Endometrium (tissue), 2 donors: Measurements from ENCODE around the gene ZNF264.
"Not testable (repeated sequence)": the region's sequence is repeated elsewhere in the genome, so short reads cannot be mapped to it uniquely, and the experiment has no call there.

Experiments
- FAIRE-seq: peaks from 2 replicates; lab custom pipeline; 2012; peaks lifted over from hg19 to GRCh38; lab: Jason Lieb, UNC
- donor health status: control.
- donor health status: control.

The ZNF264 gene

DNA sequence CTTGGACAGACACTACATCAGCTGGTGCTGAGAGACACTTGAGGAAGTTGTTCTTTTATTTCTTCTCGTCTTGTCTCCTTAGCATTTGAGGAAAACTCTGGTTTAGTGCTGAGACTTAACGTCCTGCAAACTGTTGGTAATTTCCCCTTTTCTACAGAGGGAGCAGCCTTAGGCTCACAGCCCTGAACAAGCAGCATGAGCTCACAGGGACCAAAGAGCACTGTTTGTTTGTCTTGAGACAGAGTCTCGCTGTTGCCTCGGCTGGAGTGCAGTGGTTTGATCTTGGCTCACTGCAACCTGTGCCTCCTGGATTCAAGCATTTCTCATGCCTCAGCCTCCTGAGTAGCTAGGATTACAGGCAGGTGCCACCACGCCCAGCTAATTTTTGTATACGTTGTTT lies 54.7 kb downstream of the ZNF264 start:
- no peak for FAIRE-seq

DNA sequence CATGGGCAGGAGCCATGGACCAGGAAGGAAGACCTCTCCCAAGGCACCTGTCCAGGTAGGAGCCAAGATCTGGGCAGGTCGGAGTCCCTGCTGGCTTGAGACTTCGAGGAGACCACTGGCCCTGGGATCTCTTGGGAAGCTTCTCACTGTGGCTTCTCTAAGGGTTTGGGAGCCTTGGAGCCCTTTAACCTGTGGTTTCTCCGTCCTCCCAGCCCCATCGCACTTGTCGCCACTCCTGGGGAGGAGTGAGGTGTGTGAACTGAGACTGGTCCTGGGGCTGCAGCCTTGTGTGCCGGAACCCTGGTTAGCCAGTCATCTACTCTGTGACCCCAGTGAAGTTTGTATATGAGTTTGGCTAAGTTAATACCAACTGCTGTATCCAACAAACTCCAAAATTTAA lies 57.3 kb downstream of the ZNF264 start:
- FAIRE-seq, result no peak

DNA sequence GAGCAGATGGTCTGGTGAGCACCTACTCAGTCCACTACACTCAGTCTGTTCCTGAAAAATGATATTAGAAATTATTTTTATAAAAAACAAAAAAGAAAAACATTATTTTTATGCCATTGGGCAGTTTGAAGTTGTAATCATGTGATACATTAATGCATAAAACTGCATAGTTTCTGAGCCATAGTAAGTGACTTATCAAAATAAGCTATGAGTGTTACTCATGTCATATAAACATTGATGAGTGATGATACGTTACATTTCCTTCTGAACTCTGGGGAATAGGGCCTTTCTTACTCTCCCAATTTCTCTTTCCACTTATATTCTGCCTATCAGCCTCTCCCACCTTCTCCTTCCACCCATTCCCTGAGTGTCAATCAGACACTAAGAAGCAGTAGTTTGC lies 58.0 kb downstream of the ZNF264 start:
- FAIRE-seq, result no peak

DNA sequence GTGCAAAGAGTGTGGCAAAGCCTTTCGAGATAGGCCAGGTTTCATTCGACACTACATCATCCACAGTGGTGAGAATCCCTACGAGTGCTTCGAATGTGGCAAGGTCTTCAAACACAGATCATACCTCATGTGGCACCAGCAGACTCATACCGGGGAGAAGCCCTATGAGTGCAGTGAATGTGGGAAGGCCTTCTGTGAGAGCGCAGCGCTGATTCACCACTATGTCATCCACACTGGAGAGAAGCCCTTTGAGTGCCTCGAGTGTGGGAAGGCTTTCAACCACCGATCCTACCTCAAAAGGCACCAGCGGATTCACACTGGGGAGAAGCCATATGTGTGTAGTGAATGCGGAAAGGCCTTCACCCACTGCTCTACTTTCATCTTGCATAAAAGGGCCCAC lies 62.5 kb downstream of the ZNF264 start:
- not testable (repeated sequence) for FAIRE-seq

DNA sequence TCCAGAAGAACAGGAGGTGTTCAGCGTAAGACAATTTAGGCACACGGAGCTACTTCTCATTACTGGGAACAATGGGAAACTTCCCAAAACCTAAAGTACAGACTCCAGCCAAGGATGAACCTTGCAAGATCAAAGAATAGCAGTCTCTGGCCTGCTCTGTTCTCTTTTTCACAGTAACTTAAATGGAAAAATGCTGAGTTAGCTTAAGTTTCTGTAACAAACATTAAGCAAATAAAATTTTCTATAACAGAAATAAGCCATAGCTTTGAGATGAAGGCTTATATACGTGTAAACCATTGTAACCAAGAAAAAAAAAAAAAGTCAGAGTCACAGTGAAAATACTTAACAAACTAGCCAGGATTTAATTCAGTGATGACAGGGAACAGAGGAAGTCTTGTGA lies 70.7 kb downstream of the ZNF264 start:
- no peak for FAIRE-seq

DNA sequence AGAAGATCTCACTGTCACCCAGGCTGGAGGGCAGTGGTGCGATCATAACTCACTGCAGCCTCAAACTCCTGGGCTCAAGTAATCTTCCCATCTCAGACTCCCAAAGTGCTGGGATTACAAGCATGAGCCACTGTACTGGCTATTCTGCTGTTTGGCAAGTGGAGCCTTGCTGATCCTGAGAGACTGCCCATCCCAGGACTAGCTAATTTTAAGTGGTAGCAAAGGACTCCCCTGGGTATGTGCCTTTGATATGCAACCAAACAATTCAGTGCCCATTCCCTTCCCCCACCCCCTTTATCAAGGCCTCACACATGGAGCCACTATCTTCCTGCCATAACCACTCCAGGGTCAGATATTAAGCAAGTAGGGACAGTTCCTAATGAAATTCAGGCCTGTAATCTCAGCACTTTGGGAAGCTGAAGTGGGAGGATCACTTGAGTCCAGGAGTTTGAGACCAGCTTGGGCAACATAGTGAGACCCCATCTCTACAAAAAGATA lies 72.0 kb downstream of the ZNF264 start:
- no peak for FAIRE-seq

DNA sequence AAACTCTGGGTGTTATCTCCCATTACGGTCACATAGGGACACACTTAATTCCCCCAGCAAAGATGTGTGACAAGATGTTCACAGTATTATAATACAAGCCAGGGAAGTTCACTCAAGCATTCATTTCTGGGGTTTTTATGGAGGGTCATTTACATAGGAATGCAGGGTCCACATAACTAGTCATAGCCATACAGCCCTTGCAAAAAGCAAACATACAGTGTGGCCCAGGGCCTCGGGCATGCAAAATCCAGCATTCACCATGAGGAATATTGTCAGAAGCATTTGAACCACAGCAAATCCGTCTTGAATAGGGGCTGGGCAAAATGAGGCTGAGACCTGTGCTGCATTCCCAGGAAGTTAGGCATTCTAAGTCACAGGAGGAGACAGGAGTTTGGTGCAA lies 76.0 kb downstream of the ZNF264 start:
- FAIRE-seq, result no peak

DNA sequence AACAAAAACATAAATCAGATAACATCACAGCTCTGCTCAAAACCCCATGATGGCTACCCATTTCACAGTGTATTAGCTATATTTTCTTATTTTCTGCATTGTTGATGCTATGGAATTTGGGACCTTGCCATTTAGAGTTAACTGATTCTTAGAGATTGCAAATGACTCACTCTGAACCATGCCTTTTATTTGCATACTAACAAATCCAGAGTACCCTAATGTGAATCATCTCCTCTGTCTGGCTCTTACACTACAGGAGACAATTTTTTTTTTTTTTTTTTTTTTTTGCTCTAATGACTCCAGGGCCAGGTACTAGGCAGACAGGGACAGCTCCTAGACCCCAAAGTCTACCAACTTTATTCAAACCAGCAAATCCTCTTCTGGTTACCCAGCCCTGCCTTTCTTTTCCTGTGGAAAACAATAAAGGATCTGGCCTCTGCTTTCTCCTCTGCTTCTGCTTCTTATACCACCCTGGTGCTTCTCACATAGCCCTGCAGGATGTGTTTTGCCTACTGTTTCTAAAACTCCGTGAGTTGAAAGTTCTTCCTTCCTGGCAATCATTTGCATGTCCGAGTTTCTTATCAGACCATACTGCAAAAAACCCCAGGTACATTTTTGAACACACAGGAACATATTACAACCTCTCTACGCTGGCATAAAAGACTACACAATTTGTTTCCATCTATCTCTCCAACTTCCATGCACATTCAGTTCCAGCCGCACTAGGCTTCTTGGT lies 78.4 kb downstream of the ZNF264 start:
- FAIRE-seq, result no peak

DNA sequence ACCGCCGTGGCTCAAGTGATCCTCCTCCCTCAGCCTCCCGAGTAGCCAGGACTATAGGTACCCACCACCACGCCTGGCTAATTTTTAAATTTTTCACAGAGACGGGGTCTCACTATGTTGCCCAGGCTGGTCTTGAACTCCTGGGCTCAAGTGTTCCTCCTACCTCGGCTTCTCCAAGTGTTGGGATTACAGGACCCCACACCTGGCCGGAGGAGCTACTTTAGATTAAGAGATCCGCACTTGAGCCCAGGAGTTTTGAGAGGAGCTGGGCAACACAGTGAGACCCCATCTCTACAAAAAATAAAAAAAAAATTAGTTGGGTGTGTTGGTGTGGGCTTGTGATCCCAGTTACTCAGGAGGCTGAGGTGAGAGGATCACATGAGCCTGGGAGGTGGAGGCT lies 80.0 kb downstream of the ZNF264 start:
- FAIRE-seq, result no peak
